CD4-positive, alpha-beta T cell treated with Interleukin-17A for 1 hour (primary cell): ENCODE results near the gene FBXO38.
A peak's percentile ranks its signal among the peaks of the same experiment; 100 is the strongest.

Experiments used
- DNase-seq: peaks from one replicate; pipeline ENCODE4 v3.0.0-alpha.2; 2020

The FBXO38 gene, protein sequence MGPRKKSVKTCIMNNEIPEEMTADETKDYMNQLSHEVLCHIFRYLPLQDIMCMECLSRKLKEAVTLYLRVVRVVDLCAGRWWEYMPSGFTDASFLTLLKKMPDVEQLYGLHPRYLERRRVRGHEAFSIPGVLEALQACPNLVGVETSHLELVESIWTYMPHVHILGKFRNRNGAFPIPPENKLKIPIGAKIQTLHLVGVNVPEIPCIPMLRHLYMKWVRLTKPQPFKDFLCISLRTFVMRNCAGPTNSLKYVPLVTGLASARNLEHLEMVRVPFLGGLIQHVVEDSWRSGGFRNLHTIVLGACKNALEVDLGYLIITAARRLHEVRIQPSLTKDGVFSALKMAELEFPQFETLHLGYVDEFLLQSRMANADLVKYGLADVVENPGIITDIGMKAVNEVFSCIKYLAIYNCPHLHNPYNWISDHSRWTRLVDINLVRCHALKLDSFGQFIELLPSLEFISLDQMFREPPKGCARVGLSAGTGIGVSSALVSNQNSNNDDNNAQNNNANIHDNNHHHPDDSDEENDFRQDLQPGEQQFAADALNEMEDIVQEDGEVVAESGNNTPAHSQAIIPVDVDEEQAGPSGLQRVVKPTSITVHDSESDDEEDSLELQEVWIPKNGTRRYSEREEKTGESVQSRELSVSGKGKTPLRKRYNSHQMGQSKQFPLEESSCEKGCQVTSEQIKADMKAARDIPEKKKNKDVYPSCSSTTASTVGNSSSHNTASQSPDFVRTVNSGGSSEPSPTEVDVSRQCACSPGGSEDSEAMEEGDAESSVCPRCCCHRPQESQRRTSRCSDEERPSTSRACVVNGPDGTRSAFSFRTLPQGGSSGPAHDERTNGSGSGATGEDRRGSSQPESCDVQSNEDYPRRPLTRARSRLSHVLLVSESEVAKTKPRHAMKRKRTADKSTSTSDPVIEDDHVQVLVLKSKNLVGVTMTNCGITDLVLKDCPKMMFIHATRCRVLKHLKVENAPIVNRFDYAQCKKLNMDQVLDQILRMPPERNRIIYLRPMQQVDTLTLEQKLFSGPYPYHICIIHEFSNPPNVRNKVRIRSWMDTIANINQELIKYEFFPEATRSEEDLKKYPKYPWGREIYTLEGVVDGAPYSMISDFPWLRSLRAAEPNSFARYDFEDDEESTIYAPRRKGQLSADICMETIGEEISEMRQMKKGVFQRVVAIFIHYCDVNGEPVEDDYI

DNA sequence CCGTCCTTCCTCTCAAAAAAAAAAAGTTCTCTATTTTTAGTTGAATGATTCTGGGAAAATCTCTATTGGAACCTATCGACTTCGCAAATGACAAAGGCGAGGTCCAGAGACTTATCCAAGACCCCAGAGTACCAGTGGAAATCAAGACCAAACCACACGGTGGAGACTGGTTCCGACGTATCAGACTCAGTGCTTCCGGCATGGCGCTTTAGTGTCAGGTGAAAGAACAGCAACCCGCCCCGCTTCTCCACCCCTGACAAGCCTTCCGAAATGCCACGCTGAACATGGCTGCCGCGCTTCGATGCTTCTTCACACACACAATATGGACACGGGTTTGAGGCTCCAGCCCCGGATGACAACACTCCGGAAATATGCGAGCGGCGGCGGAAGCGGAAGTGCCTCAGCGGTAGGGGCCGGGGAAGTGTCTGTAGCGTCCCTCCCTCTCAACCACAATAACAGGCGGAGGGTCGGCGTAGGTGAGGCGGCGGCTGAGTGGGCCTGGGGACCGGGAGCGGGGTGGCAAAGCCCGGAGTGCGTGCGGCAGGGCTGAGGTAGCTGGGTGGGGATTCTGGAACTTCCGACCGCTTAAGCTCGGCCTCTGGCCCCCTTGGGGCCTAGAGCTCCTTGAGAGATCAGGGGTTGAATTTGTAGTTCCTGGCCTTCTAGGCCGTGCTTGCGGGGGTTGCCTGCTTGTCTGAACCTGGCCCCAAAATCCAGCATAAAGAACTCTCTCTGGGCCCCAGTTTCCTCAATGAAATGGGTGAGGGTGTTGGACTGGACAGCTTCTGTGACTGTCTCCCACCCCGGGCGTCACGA is at the start of gene FBXO38:
Gene FBXO38 (plus strand): TSS at position 395 of the 816 bp plus-strand sequence. CDS start 10,819 bp downstream, outside the sequence.
- DNase-seq = peak; percentile 98

DNA sequence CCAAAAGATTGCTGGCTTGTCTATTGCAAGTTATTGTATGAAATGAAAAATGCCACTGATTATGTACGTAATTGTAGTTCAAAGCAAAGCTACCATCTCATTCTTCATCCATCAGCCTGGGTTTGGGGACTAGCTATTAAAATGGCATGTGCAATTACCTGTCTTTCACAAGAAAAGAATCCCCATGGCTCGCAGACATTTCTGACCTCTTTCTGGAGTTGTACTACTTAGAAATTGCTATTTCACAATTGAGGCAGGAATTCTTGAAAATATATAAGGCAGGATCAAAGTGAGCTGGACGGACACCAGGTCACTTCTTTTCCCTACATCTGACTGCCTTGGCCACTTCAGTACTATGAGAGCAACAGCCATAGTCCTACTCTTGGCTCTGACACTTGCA is 48.5 kb upstream of the FBXO38 start, which contains the start of gene SPINK9:
Gene SPINK9 (plus strand): TSS at position 301 of the 400 bp plus-strand sequence. CDS start 55 bp downstream, at position 356.
- DNase-seq = no peak

DNA sequence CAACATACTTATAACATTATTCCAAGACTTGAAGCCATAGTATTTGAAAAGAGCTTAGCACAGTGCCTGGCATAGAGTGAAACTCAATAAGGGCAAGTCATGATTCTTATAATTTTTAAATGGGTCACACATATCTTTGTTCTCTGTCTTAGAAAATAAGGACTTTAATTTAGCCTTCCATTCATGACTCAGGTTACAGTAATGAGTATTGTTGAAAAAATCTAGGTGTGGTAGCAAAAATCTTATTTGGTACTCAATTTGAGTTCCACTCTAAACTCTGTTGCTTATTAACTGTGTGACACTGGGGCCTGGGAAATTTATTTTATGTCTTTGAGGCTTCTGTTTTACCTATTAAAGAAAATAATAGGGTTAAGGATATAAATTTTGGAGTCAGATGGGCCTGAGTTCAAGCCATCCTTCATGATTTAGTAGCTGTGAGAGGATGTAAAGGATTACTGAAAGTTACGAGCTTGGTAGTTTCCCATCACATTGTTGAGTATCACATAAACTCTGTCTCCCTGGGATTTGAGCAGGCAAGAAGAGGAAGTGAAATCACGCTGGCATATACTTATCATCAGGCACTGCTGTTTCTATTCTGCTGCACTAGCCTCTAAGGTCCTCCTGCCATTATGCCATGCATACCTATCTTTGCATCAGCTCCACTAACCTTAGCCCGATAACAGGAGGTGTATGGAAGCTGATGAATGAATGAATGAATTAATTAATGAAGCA is 46.9 kb upstream of the FBXO38 start:
- DNase-seq = no peak

DNA sequence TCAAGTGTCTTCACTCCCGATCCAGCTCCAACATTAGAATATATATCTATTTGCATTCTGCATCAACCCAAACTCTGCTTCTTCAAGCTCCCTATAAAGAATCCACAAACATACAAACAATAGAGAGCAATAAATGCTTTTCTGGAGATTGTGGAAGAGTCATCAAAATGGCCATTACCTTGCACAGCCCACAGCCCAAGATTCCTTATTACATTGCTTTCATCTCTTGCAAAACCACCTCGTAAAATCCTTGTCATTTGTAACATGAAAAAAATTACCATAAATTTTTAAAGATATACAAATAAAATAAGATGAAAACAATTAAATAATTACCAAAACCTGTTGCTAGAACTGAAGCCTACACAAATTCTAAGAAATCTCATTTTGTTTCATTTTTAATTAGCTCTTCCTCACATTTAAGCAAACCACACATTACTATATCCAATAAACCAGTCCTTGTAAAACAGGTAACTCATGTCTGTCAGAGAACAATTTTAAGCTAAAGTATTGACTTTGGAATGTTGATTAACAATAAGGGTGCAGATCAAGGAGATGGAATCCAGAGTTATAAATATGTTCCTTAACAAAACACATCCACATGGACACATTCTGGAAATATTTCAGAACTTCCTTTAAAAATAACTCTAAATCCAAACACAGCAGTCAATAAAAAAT is 41.2 kb upstream of the FBXO38 start:
- DNase-seq = no peak

DNA sequence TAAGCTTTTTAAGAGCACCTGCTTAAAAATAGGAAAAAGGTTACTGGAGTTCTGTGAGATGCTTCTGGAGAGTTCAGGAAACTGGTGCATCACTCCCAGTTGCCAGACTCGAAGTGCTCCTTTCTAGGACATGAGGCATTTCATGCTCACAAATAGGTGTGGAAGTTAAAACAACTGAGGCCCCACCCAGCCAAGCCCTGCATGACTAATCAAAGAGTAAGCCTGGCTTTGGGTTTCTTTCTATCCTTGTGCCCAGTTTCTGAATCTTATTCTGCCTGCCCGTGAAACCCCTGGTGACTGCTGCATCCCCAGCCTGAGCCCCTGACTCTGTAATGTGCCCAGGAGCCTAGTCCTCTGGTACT is 40.7 kb upstream of the FBXO38 start:
- DNase-seq = no peak

DNA sequence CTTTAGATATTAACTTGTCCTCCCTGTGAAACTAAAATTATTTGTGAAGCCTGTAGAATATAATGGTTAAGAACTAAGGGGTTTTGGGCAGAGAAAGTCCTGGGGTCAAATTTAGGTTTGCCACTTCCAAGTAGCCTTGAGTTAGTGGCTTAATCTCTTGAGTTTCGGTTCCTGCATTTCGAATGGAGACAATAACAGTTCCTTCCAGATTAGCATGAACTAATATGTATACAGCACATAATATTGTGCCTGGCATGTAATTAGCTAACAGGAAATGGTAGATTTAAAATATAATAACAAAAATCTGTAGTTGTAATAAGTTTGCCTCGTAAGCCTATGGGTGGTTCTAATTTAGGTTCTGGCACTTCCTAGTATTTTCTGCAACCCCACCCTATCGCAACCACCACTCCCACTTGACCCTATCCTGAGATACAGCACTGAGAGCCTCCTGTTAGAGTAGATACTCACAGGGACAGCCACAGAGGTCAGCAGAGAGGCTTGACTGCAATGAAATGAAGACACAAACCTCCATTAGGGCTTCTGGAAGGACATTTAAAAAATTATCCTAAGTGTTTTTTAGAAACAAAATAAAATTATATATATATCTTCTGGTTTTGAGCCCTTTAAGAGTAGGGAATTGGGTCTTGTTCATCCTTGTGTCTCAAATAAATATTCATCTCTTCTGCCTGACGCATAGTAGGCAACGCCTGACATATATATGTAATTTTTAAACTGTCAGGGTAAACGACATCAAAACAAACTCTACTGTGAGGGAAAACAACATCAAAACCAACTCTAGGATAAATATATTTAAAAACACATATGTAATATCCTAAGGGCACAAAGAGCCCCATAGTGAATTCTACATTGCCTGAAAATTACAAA is 39.9 kb upstream of the FBXO38 start:
- no peak for DNase-seq

DNA sequence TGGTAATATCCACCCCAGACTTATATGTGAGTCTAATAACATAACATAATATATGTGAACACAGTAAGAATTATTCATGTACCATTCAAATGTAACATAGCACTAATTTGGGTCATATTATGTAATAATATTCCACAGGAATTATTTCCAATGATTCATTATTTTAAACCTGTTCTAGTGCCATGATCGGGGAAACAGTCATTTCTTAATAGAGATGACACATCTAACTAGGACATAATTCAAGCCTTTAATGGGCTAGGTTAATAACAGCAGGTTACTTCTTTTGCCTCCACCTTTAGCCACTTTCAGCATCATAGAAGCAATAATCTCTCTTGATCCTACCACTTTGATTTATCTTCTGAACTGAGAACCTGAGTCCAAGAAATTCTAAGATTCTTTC is 36.1 kb upstream of the FBXO38 start:
- DNase-seq = no peak

DNA sequence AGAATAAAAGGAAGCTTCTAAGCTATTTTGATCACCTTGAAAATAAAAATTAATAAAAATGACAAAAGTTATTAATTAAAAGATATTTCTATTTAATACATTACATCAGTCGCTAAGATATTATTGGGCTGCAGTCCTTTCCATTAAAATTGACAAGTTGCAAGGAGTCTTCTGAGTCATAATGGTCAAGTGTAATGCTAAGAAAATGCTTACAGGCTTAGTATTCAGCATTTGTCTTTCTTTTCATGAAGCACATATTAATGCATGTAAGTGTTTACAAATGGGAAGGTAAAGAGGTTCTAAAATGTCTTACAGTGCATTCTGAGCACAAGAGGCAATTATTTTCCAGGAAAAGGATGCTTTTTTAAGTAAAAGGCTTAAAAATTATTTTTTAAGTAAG is 31.1 kb upstream of the FBXO38 start:
- no peak for DNase-seq

DNA sequence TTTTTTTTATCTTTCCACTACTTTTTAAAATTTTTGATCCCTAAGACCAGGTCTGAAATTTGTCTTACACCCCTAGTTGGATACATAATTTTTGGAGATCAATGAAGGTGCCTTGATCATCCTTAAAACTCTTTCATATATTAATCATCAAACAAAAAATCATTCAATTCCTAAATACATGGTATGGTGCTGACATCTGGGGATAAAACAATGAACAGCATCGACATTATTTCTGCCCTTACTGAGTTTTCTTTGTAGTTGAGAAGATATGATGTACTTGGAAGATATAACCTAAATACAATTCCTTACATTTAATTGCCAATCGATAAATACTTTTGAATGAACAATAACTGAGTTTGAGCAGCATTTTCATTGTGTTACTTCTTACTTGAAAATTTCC is 30.1 kb upstream of the FBXO38 start:
- no peak for DNase-seq

DNA sequence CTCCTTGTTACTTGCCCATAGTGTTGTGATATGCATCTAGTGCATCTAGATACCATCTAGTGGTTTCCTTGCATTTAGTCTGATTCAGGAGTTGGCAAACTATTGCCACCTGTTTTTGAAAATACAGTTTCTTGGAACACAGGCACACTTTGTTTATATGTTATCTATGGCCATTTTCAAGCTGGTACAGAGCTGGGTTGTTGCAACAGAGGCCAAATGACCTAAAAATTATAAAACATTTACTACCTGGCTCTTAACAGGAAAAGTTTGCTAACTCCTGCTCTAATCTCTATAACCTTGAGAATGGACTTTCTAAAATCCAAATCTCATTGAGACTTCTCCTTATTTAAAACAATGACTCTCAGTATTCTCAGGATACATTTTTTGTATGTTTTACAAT is 19.4 kb upstream of the FBXO38 start:
- DNase-seq = no peak

DNA sequence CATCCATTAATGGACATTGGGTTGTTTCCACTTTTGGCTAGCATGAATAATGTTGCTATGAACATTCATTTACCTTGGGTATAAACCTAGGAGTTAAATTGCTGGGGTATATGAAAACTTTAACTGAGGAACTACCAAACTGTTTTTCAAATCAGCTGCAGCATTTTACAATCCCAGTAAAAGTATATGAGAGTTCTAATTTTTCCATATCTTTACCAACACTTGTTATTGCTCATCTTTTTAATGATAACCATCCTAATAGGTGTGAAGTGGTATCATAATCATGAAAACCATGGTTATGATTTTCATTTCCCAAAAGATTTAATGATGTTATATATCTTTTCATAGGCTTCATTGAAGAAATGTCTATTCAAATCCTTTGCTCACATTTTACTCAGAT is 15.5 kb upstream of the FBXO38 start:
- no peak for DNase-seq

DNA sequence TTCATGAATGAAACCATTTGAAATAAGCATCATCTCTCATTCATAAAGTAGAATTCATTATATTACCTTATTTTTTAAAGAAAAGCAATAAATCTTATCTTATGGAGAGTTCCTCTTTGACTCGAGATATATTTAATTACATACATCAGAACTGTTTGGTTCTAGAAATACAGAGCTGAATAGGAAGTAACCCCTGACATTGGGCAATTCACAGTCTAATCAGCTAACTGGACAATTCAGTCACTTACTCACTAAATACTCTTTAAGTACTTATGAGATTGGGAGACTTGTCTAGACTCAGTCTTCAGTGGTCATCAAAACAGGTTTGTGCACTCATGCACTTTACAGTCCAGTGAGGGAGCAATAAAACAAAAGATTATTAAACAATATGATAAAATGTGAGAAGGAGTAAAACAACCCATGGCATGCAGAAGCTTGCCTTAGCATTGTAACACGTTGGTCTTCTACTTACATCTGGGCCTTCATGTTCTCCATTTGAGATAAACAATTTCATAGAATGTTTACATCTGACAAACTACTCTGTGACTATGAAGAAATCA is 11.5 kb upstream of the FBXO38 start:
- no peak for DNase-seq

DNA sequence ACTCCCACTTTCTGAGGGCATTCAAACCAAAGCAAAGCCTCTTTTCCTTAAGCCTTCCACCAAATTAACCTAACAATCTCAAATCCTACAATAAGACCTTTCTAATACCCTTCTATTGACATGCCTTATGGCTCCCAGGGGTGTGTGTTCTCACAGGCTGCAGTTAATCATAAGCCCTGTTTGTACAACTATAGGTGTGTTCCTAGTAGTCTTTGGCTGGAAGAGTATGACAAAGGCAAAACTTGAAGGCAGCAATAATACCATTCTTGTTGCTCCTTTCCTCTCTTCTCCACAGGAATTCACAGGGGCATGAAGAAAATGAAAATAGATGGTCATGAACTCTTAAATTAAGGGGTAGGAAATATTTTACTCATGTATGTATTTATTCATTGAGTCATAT is 10.9 kb upstream of the FBXO38 start:
- no peak for DNase-seq

DNA sequence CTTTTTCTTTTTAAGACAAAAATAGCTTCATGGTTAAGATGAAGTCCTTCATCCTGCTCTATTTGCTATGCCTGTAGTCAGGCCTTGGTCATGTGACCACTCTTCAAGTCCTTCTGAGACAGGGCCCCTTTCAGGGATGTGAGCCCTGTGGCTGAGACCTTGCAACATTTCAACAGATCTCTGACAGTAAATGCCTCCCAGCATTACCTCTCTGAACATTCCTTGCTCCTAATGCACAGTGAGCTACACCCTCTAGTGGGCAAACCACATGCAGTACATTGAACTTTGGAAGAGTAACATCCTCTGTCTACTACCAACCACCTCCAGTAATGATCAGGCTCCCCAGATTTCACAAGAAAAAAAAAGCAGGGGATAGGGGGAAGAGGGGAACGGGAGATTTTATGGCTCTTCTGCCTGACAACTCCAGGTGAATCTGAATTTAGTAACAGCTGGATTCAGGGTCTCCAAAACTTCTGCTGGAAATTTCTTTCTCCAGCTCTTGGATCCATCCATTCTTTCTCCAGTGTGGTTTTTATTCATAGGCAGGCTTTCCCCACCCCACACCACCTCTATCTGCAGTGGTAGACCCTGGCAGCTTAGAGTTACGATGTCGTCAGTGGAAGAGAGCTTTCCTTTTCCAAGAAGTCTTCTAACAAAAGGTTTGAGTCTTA is 8.9 kb upstream of the FBXO38 start:
- DNase-seq = peak; percentile 39

DNA sequence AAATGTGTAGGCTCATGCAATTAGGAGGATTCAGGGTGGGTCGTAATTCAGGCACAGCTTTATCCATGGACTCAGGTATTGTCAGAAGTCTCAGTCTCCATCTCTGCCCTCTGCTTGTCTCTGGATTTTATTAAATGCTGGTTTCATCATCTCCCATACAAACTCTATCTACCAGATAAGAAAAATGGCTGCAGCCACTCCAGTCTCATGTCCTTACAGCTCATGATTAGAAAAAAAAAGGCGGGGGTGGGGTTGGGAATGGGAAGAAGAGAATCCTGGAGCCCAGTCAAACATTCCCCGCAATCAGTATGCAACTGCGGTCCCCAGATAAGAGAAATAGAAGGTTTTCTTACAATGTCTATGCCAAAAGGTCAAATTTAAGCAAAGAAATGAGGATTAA is 7.6 kb upstream of the FBXO38 start:
- DNase-seq = no peak

DNA sequence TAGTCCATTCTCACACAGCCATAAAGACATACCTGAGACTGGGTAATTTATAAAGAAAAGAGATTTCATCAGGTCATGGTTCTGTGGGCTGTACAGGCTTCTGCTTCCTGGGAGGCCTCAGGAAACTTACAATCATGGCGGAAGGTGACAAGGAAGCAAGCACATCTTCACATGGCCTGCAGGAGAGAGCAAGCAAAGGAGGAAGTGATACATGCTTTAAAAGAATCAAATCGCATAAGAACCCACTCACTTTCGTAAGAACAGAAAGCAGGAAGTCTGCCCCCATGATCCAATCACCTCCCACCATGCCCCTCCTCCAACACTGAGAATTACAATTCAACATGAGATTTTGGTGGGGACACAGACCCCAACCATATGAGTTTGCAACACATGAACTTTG is 5.1 kb upstream of the FBXO38 start:
- no peak for DNase-seq

DNA sequence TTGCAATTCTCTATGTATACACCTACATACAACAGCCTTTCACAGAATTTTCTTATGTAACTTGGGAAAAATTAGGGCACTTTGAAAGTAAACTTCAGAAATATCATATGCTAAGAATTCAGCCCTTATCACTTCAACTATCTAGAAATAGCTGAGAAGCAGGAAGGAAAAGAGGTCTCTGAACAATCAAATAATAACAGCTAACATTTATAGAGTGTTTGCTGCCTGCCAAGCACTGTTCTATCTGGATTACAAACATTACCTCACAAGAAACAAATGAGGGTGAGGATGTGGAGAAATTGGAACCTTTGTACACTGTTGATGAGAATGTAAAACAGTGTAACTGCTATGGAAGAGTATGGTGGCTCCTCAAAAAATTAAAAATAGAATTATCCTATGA is 4.4 kb upstream of the FBXO38 start:
- DNase-seq = no peak

DNA sequence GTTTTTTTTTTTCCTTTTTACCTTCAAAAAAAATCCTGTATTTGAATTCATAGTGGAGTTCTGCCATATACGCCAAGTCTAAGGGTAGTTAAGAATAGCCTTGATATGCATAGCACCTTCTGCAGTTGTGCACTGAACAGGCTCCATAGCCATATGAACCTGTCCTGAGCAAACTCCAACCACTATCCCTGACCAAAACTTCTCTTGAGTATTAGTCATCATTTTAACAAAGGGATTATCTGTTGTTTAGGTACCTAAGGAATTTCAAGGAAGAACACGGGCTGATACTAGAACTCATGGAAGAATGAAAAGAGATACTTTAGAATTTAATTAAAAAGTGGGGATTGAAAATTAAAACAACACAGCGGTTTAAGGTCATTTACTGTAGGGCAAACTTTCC is 1.9 kb upstream of the FBXO38 start:
- no peak for DNase-seq

DNA sequence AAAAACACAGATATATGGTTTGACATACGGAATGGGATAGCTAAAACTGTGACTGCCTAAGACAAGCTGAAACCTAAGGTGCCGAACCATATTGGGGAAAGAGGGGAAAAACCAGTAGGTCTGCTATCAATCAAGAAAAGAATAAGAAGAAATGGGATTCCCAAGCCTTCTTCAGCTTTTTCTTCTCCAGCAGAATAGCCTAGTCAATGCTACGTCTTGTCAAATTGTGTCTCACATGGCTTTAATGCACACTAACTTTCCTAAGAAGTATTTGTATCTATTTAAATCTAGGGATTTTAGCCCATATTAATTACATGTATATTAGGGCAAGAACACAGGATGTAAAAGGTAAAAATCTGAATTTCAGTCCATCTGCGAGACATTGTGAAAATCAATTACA is 797 bp upstream of the FBXO38 start:
- DNase-seq = peak; percentile 14
